Sigmoid colon (tissue), 4 donors: ENCODE data around the gene FN3K.

Experiments used
- CTCF ChIP-seq, 4 experiments: fragments of 450-650 bp in 3 of 4; fragments of 200-600 bp in 1 of 4; IDR thresholded peaks; one replicate each; pipeline ENCODE4 v1.5.1; 2016 to 2019; ENCODE audit warnings: antibody characterized with exemption in 4 of 4, mild to moderate bottlenecking in 3 of 4, moderate library complexity in 2 of 4
- EP300 ChIP-seq, 4 donors: sonication (generic); formaldehyde crosslinking; IDR thresholded peaks; one replicate each; pipeline ENCODE4 v1.6.1; 2017; ENCODE audit warnings: antibody characterized with exemption in 4 of 4
- POLR2A ChIP-seq, 2 donors: fragments of 450-650 bp; IDR thresholded peaks; one replicate each; pipeline ENCODE4 v1.6.1; 2016; ENCODE audit warnings: antibody characterized with exemption in 2 of 2, mild to moderate bottlenecking in 2 of 2, moderate library complexity in 2 of 2

GRCh38 chr17:82698065-82698973 is 37.1 kb upstream of the FN3K start, which contains the start of gene RAB40B:
- no peak for TF ChIP-seq CTCF (IDR thresholded peaks at IDR 0.05)
- TF ChIP-seq POLR2A (IDR thresholded peaks at IDR 0.05) = no peak
- TF ChIP-seq EP300 (IDR thresholded peaks at IDR 0.05) = no peak
